Renal pelvis (tissue), 4 donors: Measurements from ENCODE around the gene CMSS1. TPM values are rescaled to one million over a fixed set of nuclear protein-coding genes. Genes with fewer than 3 reads are reported as not detected.
"Not testable (repeated sequence)": the region's sequence is repeated elsewhere in the genome, so short reads cannot be mapped to it uniquely, and the experiment has no call there.

Source experiments
- DNase-seq: peaks from one replicate; pipeline ENCODE4 v3.0.0-alpha.2; 2013
- polyA plus RNA-seq, 3 donors: library from polyadenylated mRNA; unstranded; fragments of 120-200 nt; gene quantifications; one replicate each; pipeline ENCODE4 v1.2.1, GENCODE V29; 2013; ENCODE audit not compliant: insufficient read length in 3 of 3

Gene CMSS1
- polyA plus RNA-seq, 3 donors, result 37.1 to 43.5 (median 41.3) TPM

GRCh38 chr3:100225883-100226282, 408.2 kb downstream of the CMSS1 start:
- DNase-seq, result no peak

GRCh38 chr3:100226712-100227429, 409.2 kb downstream of the CMSS1 start:
- no peak for DNase-seq

GRCh38 chr3:100227511-100227921, 409.9 kb downstream of the CMSS1 start:
- DNase-seq, result no peak

GRCh38 chr3:100228247-100228646, 410.6 kb downstream of the CMSS1 start:
- DNase-seq, result no peak

- DNase-seq, result not testable (repeated sequence)
Measured at GRCh38 chr3:100229188-100229587, 411.5 kb downstream of the CMSS1 start.

GRCh38 chr3:100230710-100231109, 413.0 kb downstream of the CMSS1 start:
- DNase-seq, result no peak

Other genes with a start within 250 kb of the CMSS1 start
- 1 to 10 TPM; 1.9 to 6.0 (median 4.0) TPM for gene COL8A1, start 179.3 kb upstream of the CMSS1 start, polyA plus RNA-seq